GM23338 (cell line): Measurements from ENCODE around the gene CGNL1. TPM values are rescaled to one million over a fixed set of nuclear protein-coding genes. Genes with fewer than 3 reads are reported as not detected.
A peak's percentile ranks its signal among the peaks of the same experiment; 100 is the strongest.

ENCODE experiments used
- ATAC-seq: fragments of 200-7000 bp; cut with Tn5 transposase; 3 replicates; pipeline ENCODE4 v1.9.1; 2020
- DNase-seq: peaks from one replicate; pipeline ENCODE4 v3.0.0-alpha.2; 2015; ENCODE audit warnings: low spot score
- H2AFZ ChIP-seq: fragments of 200-600 bp; sonication (generic); 2 replicates; pipeline ENCODE4 v1.8.0; 2016; ENCODE audit warnings: antibody characterized with exemption, mild to moderate bottlenecking, moderate library complexity
- H3F3A ChIP-seq: fragments of 200-600 bp; sonication (generic); replicated peaks from 2 replicates; pipeline ENCODE4 v1.8.0; 2017; ENCODE audit warnings: antibody characterized with exemption, mixed run types, low read depth
- H3K27ac ChIP-seq: fragments of 200-600 bp; sonication (generic); 2 replicates; pipeline ENCODE4 v1.6.1; 2016; ENCODE audit warnings: low read depth
- H3K27me3 ChIP-seq: fragments of 200-600 bp; sonication (generic); 2 replicates; pipeline ENCODE4 v1.8.0; 2016; ENCODE audit warnings: mild to moderate bottlenecking, mixed run types, moderate library complexity; ENCODE audit not compliant: insufficient read depth
- H3K36me3 ChIP-seq: fragments of 200-600 bp; sonication (generic); 2 replicates; pipeline ENCODE4 v1.8.0; 2016; ENCODE audit warnings: mild to moderate bottlenecking; ENCODE audit not compliant: insufficient read depth
- H3K4me1 ChIP-seq: fragments of 200-600 bp; sonication (generic); 2 replicates; pipeline ENCODE4 v1.8.0; 2016; ENCODE audit warnings: mild to moderate bottlenecking, moderate library complexity; ENCODE audit not compliant: insufficient read depth
- H3K4me2 ChIP-seq: fragments of 200-600 bp; sonication (generic); 2 replicates; pipeline ENCODE4 v1.7.1; 2017; ENCODE audit warnings: mixed run types
- H3K4me3 ChIP-seq: fragments of 200-600 bp; sonication (generic); 2 replicates; pipeline ENCODE4 v1.6.1; 2016; ENCODE audit warnings: mixed run types
- H3K79me2 ChIP-seq: fragments of 200-600 bp; sonication (generic); replicated peaks from 2 replicates; pipeline ENCODE4 v1.8.0; 2017; ENCODE audit warnings: mild to moderate bottlenecking; ENCODE audit not compliant: insufficient read depth
- H3K9me2 ChIP-seq: fragments of 200-600 bp; sonication (generic); 2 replicates; pipeline ENCODE4 v1.8.0; 2017; ENCODE audit not compliant: insufficient read depth
- H4K20me1 ChIP-seq: fragments of 200-600 bp; sonication (generic); replicated peaks from 2 replicates; pipeline ENCODE4 v1.8.0; 2017; ENCODE audit warnings: mild to moderate bottlenecking; ENCODE audit not compliant: insufficient read depth
- H3K27ac Mint-ChIP-seq: 2 replicates; pipeline ENCODE4 v1.8.0; 2020; ENCODE audit warnings: inconsistent platforms, mild to moderate bottlenecking, moderate library complexity, mixed read lengths
- H3K27me3 Mint-ChIP-seq: 3 replicates; pipeline ENCODE4 v1.8.0; 2022; ENCODE audit warnings: low read depth, mild to moderate bottlenecking, moderate library complexity, mixed read lengths, inconsistent platforms; ENCODE audit not compliant: insufficient read depth, poor library complexity
- H3K36me3 Mint-ChIP-seq: 3 replicates; pipeline ENCODE4 v1.8.0; 2021; ENCODE audit warnings: low read depth, mild to moderate bottlenecking, inconsistent platforms, moderate library complexity, mixed read lengths
- H3K4me1 Mint-ChIP-seq: 3 replicates; pipeline ENCODE4 v1.8.0; 2020; ENCODE audit warnings: mild to moderate bottlenecking, inconsistent platforms, mixed read lengths
- H3K4me3 Mint-ChIP-seq: 3 replicates; pipeline ENCODE4 v1.8.0; 2021; ENCODE audit warnings: moderate library complexity, mild to moderate bottlenecking, inconsistent platforms, mixed read lengths
- H3K9me3 Mint-ChIP-seq: 3 replicates; pipeline ENCODE4 v1.8.0; 2020; ENCODE audit warnings: moderate library complexity, mild to moderate bottlenecking, inconsistent platforms, mixed read lengths
- CTCF ChIP-seq, 2 experiments: fragments of 200-600 bp in 1 of 2; sonication (generic) in 1 of 2; conservative IDR thresholded peaks; 2 replicates each; pipeline versions ENCODE4 v1.5.1 to v1.6.1; 2016 to 2017; ENCODE audit warnings: antibody characterized with exemption in 2 of 2, low read depth in 2 of 2, mild to moderate bottlenecking in 2 of 2, moderate library complexity in 1 of 2
- EZH2phosphoT487 ChIP-seq: fragments of 200-600 bp; sonication (generic); IDR thresholded peaks from one replicate; pipeline ENCODE4 v1.8.1; 2018; ENCODE audit warnings: antibody characterized with exemption; ENCODE audit not compliant: unreplicated experiment
- NANOG ChIP-seq: IDR thresholded peaks from 2 replicates; pipeline ENCODE4 v1.6.1; 2016; ENCODE audit warnings: antibody characterized with exemption, borderline replicate concordance
- STAT1 ChIP-seq: IDR thresholded peaks from one replicate; pipeline ENCODE4 v1.6.1; 2016; ENCODE audit warnings: antibody characterized with exemption; ENCODE audit not compliant: unreplicated experiment
- ZNF114 ChIP-seq: fragments of 250-450 bp; sonication (Bioruptor Pico); IDR thresholded peaks from 2 replicates; pipeline ENCODE4 v1.5.0; 2020; ENCODE audit warnings: mild to moderate bottlenecking, moderate library complexity
- ZNF331 ChIP-seq: fragments of 250-450 bp; sonication (Bioruptor Pico); IDR thresholded peaks from 2 replicates; pipeline ENCODE4 v1.5.0; 2020; ENCODE audit warnings: low read depth, mild to moderate bottlenecking, moderate library complexity
- polyA plus RNA-seq: library from polyadenylated mRNA; unstranded; fragments of >200 nt; fragmentation: Nextera tagmentation; extraction: Ambion mirVana; gene quantifications from 2 replicates; pipeline ENCODE4 v1.2.1, GENCODE V29; 2016
- total RNA-seq: library from RNA; depleted of rRNA; stranded (reverse); fragments of >200 nt; shearing (Covaris generic); gene quantifications from 2 replicates; pipeline ENCODE4 v1.2.3, GENCODE V29; 2014
- TF ChIP-seq, protein P1 (sequence below): IDR thresholded peaks from one replicate; pipeline ENCODE4 v1.6.1; 2018; ENCODE audit warnings: antibody characterized with exemption; ENCODE audit not compliant: unreplicated experiment

Gene CGNL1
- total and polyA plus RNA-seq, 2 experiments from 2014 or later, result 20.0 to 57.8 TPM

DNA sequence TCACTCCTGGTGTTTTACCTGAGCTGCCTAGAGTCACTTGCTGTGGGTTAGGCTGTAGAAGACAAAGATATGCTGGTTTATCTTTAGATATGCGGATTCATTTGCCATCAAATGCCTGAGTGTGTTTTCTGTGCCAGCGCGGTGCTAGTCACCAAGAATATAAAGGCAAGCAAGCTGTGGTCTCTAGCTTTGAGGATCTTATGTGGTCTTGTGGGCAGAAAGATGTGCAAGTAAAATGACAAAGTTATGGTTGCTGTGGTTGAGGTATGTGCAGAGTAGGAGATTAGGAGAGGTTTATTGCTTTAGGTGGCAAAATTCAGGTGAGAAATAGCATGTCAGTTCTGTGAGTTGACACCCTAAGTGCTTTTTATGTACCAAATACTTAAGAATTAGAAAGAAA is 94.2 kb downstream of the CGNL1 start (continued):
- TF ChIP-seq, protein P1, sequence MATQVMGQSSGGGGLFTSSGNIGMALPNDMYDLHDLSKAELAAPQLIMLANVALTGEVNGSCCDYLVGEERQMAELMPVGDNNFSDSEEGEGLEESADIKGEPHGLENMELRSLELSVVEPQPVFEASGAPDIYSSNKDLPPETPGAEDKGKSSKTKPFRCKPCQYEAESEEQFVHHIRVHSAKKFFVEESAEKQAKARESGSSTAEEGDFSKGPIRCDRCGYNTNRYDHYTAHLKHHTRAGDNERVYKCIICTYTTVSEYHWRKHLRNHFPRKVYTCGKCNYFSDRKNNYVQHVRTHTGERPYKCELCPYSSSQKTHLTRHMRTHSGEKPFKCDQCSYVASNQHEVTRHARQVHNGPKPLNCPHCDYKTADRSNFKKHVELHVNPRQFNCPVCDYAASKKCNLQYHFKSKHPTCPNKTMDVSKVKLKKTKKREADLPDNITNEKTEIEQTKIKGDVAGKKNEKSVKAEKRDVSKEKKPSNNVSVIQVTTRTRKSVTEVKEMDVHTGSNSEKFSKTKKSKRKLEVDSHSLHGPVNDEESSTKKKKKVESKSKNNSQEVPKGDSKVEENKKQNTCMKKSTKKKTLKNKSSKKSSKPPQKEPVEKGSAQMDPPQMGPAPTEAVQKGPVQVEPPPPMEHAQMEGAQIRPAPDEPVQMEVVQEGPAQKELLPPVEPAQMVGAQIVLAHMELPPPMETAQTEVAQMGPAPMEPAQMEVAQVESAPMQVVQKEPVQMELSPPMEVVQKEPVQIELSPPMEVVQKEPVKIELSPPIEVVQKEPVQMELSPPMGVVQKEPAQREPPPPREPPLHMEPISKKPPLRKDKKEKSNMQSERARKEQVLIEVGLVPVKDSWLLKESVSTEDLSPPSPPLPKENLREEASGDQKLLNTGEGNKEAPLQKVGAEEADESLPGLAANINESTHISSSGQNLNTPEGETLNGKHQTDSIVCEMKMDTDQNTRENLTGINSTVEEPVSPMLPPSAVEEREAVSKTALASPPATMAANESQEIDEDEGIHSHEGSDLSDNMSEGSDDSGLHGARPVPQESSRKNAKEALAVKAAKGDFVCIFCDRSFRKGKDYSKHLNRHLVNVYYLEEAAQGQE, result no peak
- no peak for TF ChIP-seq ZNF114
- TF ChIP-seq ZNF331 (CRISPR knock-in tag), result no peak
- no peak for TF ChIP-seq STAT1

GRCh38 chr15:57472861-57473260 is 96.6 kb downstream of the CGNL1 start:
- no peak overlapping the region for H3K27ac Mint-ChIP-seq
- H3K36me3 ChIP-seq, result no peaks in the 10 kb centered on the region; the same call in 1 of the 2 replicates
- H3K79me2 ChIP-seq, result no peaks in the 10 kb centered on the region; the same call in 1 of the 2 replicates
- H3K36me3 Mint-ChIP-seq, result peaks cover 20% of the 10 kb centered on the region
- no peak overlapping the region for H2AFZ ChIP-seq
- no peak overlapping the region for H3K27ac ChIP-seq
- no peak overlapping the region for H3K4me3 ChIP-seq
- ATAC-seq, result no peak
- peaks cover 2% of the 10 kb centered on the region for H3K27me3 Mint-ChIP-seq
- peaks cover 6% of the 10 kb centered on the region; the same call in 1 of the 2 replicates for H3K4me1 ChIP-seq
- DNase-seq, result no peak
- peaks cover 31% of the 10 kb centered on the region for H3K4me1 Mint-ChIP-seq
- 0 out of 2 replicates have a peak, but pooled peaks cover 3% of the 10 kb centered on the region for H3F3A ChIP-seq
- H3K9me3 Mint-ChIP-seq, result no peaks in the 10 kb centered on the region
- no peaks in the 10 kb centered on the region for H3K27me3 ChIP-seq
- no peak overlapping the region for H3K4me3 Mint-ChIP-seq
- H3K9me2 ChIP-seq, result 0 out of 2 replicates have a peak, but pooled peaks cover 3% of the 10 kb centered on the region
- no peak overlapping the region for H3K4me2 ChIP-seq
- no peak for TF ChIP-seq CTCF (conservative IDR thresholded peaks at IDR 0.05; ENCODE audit: low read depth in 2 of 2)
- no peak for TF ChIP-seq ZNF331 (CRISPR knock-in tag)
- H4K20me1 ChIP-seq, result no peaks in the 10 kb centered on the region; the same call in 1 of the 2 replicates

DNA sequence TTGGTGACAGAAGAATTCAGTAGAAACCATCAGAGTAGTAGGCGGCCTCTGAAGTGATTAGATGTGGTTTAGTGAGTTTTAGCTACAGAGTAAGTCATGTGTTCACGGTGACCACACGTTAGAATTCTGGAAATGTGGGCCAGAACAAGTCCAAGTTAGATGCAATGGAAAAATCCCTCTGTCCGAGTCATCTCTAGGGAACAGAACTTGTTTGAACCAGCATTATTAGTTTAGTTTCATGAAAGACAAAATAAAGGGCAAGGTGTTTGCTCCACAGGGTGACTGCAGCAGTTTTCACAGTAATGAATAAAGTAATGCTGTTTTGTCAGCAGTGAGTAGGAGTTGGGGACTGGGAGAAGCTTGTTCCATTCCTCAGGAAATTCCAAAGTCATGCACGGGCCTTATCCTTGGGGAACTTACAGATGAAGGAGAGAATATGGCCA is 100.2 kb downstream of the CGNL1 start:
- Histone ChIP-seq H3F3A (no peaks in the 10 kb centered on the region), H3K27ac (no peak overlapping the region), H3K79me2 (no peaks in the 10 kb centered on the region), H3K36me3 (no peaks in the 10 kb centered on the region), H3K27me3 (no peaks in the 10 kb centered on the region), H3K4me1 (peaks cover 7% of the 10 kb centered on the region; the same call in 1 of the 2 replicates), H3K4me3 (no peak overlapping the region), H3K4me2 (no peak overlapping the region), H2AFZ (no peak overlapping the region), H4K20me1 (no peaks in the 10 kb centered on the region; the same call in 1 of the 2 replicates), H3K9me2 (0 out of 2 replicates have a peak, but pooled peaks cover 3% of the 10 kb centered on the region)
- Mint-ChIP-seq H3K27ac (peak overlapping the region; percentile 4; the same call in 1 of the 2 replicates), H3K4me3 (no peak overlapping the region), H3K27me3 (peaks cover 7% of the 10 kb centered on the region), H3K9me3 (no peaks in the 10 kb centered on the region), H3K4me1 (peaks cover 38% of the 10 kb centered on the region), H3K36me3 (peaks cover 33% of the 10 kb centered on the region)
- ATAC-seq (no peak), DNase-seq (no peak)
- TF ChIP-seq STAT1 (no peak), EZH2phosphoT487 (no peak), NANOG (no peak), CTCF (conservative IDR thresholded peaks at IDR 0.05; ENCODE audit: low read depth in 2 of 2) (no peak)
